Bronchus fibroblast of lung (primary cell): ENCODE measurements around the gene HSD17B1. TPM values are rescaled to one million over a fixed set of nuclear protein-coding genes. Genes with fewer than 3 reads are reported as not detected.

Source experiments
- total RNA-seq: library from RNA; depleted of rRNA; stranded (reverse); fragments of >200 nt; gene quantifications from 2 replicates; pipeline ENCODE4 v1.2.3, GENCODE V29; 2015

HSD17B1 gene
- total RNA-seq: 0.84 and 1.3 TPM in 2 replicates

DNA sequence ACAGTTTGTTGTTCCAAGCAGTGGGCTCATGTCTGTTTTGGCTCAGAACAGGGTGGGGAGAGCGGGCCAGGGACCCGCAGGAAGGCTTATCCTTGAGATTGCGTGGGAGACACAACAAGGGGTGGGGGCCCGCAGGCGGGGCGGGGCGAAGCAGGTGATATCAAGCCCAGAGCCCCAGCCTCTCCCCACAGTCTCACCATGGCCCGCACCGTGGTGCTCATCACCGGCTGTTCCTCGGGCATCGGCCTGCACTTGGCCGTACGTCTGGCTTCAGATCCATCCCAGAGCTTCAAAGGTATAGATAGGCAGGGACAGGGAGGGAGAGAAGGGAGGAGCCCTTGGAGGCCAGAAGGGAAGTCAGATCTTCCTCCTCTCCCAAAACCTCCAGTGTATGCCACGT lies at the start of gene HSD17B1:
HSD17B1 (plus strand) TSS at position 188 of the 400 bp plus-strand sequence; CDS start at position 199, 11 bp downstream.

GRCh38 chr17:42536048-42536371 lies 16.7 kb upstream of the HSD17B1 start, which contains the start of gene NAGLU:
Gene NAGLU (plus strand): TSS chr17:42536241. CDS start chr17:42536273, 32 bp downstream.

DNA sequence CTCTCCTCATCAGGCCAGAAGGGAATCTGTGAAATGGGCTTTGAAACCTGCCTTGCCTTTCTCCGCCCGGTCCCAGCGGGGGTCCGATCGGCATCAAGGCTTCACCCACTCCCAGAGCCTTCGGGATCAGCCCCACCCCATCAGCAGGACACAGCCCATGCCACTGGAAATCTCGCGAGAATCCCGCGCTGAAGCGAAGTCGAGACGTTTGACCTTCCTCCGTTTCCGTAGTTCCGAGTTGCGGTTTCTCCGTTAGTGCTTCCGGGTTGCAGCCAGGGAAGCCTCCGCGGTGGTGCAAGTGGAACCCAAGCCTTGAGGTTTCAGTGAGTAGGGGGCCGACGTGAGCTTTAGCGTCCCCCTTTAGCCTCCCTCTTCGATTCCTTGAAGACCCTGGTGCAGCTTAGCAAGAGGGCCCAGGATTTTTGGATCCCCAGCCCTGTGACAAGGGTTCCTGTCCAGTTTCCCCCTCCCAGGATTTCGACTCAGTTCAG lies 9.2 kb downstream of the HSD17B1 start, which contains the start of gene COASY:
COASY (plus strand) TSS at position 252 of the 491 bp plus-strand sequence. CDS start 475 bp downstream, outside the sequence.

GRCh38 chr17:42566883-42567573 lies 14.3 kb downstream of the HSD17B1 start, which contains the start of gene MLX:
Gene MLX (plus strand): TSS chr17:42567100. CDS start chr17:42567125, 25 bp downstream.

DNA sequence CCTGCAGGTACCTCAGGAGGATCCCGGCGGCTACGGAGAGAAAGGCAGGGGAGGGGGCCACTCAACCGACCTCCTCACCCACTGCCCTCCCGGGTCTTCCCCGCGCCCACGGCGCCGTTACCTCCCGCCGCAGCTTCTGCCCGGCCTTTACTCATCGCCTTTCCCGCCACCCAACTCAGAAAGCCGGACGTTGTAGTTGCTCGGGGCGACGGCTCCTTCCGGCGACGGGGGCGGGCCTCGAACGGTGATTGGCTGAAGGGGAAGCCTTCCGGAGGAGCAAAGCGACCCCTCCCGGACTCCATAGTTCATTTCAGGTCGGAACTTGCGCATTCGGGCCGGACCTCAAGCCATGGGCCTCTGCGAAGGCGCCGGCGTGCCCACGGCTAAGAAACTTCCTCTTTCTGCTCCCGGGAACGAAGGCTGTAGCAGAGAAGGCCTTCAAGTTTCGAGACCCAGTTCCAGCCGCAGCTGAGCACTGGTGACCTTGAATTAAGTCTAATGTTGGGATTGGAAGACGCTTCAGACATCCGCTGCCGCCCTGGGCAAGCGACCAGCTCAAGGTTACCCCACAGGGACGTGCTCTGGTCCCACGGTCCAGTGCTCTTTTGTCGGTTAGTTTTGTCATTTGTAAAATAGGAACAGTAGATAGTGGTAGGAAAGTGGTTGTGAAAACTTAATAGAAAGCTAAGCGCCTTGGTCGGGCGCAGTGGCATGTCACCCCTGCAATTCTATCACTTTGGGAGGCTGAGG lies 25.0 kb downstream of the HSD17B1 start, which contains the start of gene PSMC3IP:
PSMC3IP (minus strand) TSS at position 198 of the 750 bp plus-strand sequence; CDS start at position 155, 43 bp downstream.

Other genes starting within 250 kb of the HSD17B1 start
- gene STAT3, start 164.5 kb upstream of the HSD17B1 start, total RNA-seq: 43.0 and 43.3 TPM in 2 replicates
- gene CAVIN1, start 129.7 kb upstream of the HSD17B1 start, total RNA-seq: 474 and 513 TPM in 2 replicates
- 15.8 and 19.6 TPM in 2 replicates for gene ATP6V0A1, start 94.0 kb upstream of the HSD17B1 start, total RNA-seq
- 31.4 and 37.3 TPM in 2 replicates for gene NAGLU, start 16.7 kb upstream of the HSD17B1 start, total RNA-seq
- 43.4 and 44.7 TPM in 2 replicates for gene COASY, start 9.2 kb downstream of the HSD17B1 start, total RNA-seq
- 40.9 and 41.5 TPM in 2 replicates for gene MLX, start 14.2 kb downstream of the HSD17B1 start, total RNA-seq
- gene PSMC3IP, start 24.8 kb downstream of the HSD17B1 start, total RNA-seq: 14.6 and 17.0 TPM in 2 replicates
- 33.3 and 38.8 TPM in 2 replicates for gene RETREG3, start 56.5 kb downstream of the HSD17B1 start, total RNA-seq
- gene TUBG1, start 56.8 kb downstream of the HSD17B1 start, total RNA-seq: 119 and 128 TPM in 2 replicates
- gene TUBG2, start 106.4 kb downstream of the HSD17B1 start, total RNA-seq: 8.5 and 11.8 TPM in 2 replicates
- gene PLEKHH3, start 124.1 kb downstream of the HSD17B1 start, total RNA-seq: 18.4 and 24.0 TPM in 2 replicates
- 4.3 and 4.7 TPM in 2 replicates for gene CCR10, start 128.9 kb downstream of the HSD17B1 start, total RNA-seq
- gene CNTNAP1, start 129.6 kb downstream of the HSD17B1 start, total RNA-seq: 16.0 and 16.4 TPM in 2 replicates
- gene EZH1, start 192.1 kb downstream of the HSD17B1 start, total RNA-seq: 8.2 and 9.4 TPM in 2 replicates
- gene RAMP2, start 208.3 kb downstream of the HSD17B1 start, total RNA-seq: 0.59 and 1.5 TPM in 2 replicates
- gene VPS25, start 220.5 kb downstream of the HSD17B1 start, total RNA-seq: 96.5 and 96.9 TPM in 2 replicates
- 0.74 and 1.7 TPM in 2 replicates for gene WNK4, start 227.7 kb downstream of the HSD17B1 start, total RNA-seq
- 90.8 and 94.0 TPM in 2 replicates for gene COA3, start 245.8 kb downstream of the HSD17B1 start, total RNA-seq
- gene CNTD1, start 245.9 kb downstream of the HSD17B1 start, total RNA-seq: not detected in 2 replicates